HepG2 (cell line): ENCODE measurements around the gene IL17C. TPM values are rescaled to one million over a fixed set of nuclear protein-coding genes. Genes with fewer than 3 reads are reported as not detected.

ENCODE experiments used
- MEIS1 ChIP-seq: sonication (generic); formaldehyde crosslinking; IDR thresholded peaks from 2 replicates; pipeline ENCODE4 v1.9.0; 2021; ENCODE audit warnings: mild to moderate bottlenecking, missing genetic modification reagents, moderate library complexity, borderline replicate concordance
- MIER3 ChIP-seq: IDR thresholded peaks from 2 replicates; pipeline ENCODE4 v1.6.1; 2016; ENCODE audit warnings: missing compliant biosample characterization, borderline replicate concordance
- SMYD3 ChIP-seq: sonication (generic); formaldehyde crosslinking; IDR thresholded peaks from 2 replicates; pipeline ENCODE4 v1.8.1; 2023; ENCODE audit warnings: mild to moderate bottlenecking, missing genetic modification reagents
- SP140L ChIP-seq: sonication (generic); formaldehyde crosslinking; IDR thresholded peaks from 2 replicates; pipeline ENCODE4 v1.4.0; 2020; ENCODE audit warnings: missing genetic modification reagents, borderline replicate concordance
- ZFYVE20 ChIP-seq: sonication (generic); formaldehyde crosslinking; IDR thresholded peaks from 2 replicates; pipeline ENCODE4 v1.8.0; 2023; ENCODE audit warnings: low read depth, mild to moderate bottlenecking, moderate library complexity, missing genetic modification reagents, borderline replicate concordance
- ZNF556 ChIP-seq: sonication (generic); formaldehyde crosslinking; IDR thresholded peaks from 2 replicates; pipeline ENCODE4 v1.4.0; 2020; ENCODE audit warnings: mild to moderate bottlenecking, missing genetic modification reagents, borderline replicate concordance
- ZNF761 ChIP-seq: sonication (generic); formaldehyde crosslinking; conservative IDR thresholded peaks from 2 replicates; pipeline ENCODE4 v1.4.0; 2020; ENCODE audit warnings: mild to moderate bottlenecking, missing genetic modification reagents
- polyA plus RNA-seq, 8 experiments: library from polyadenylated mRNA; depleted of rRNA in 3 of 8; stranded (reverse) in 7 of 8; unstranded in 1 of 8; fragments of >200 nt; fragmentation: Illumina TruSeq in 4 of 8; extraction: Trizol in 4 of 8; gene quantifications; 2 replicates each; pipeline versions ENCODE4 v1.2.1 to v1.2.3, GENCODE V29; 2011 to 2016; ENCODE audit warnings: low read depth in 4 of 8, missing spikeins in 1 of 8, mixed read lengths in 1 of 8; ENCODE audit not compliant: insufficient read depth in 1 of 8
- total RNA-seq, 5 experiments: library from RNA; depleted of rRNA; stranded (reverse); fragments of >200 nt; fragmentation: Illumina TruSeq; extraction: Trizol; gene quantifications; 2 replicates each; pipeline ENCODE4 v1.2.3, GENCODE V29; 2016; ENCODE audit warnings: low read depth in 1 of 5
- TF ChIP-seq, protein P1 (sequence below): sonication (generic); formaldehyde crosslinking; IDR thresholded peaks from one replicate; pipeline ENCODE4 v1.5.1; 2020; ENCODE audit warnings: mild to moderate bottlenecking, missing genetic modification reagents; ENCODE audit errors: not compliant biosample characterization

Gene IL17C
- total and polyA plus RNA-seq, 2 of the 13 experiments (the other 11 are each of a cell fraction or from before 2014, with no cell fraction given), result not detected

- TF ChIP-seq, protein P1, sequence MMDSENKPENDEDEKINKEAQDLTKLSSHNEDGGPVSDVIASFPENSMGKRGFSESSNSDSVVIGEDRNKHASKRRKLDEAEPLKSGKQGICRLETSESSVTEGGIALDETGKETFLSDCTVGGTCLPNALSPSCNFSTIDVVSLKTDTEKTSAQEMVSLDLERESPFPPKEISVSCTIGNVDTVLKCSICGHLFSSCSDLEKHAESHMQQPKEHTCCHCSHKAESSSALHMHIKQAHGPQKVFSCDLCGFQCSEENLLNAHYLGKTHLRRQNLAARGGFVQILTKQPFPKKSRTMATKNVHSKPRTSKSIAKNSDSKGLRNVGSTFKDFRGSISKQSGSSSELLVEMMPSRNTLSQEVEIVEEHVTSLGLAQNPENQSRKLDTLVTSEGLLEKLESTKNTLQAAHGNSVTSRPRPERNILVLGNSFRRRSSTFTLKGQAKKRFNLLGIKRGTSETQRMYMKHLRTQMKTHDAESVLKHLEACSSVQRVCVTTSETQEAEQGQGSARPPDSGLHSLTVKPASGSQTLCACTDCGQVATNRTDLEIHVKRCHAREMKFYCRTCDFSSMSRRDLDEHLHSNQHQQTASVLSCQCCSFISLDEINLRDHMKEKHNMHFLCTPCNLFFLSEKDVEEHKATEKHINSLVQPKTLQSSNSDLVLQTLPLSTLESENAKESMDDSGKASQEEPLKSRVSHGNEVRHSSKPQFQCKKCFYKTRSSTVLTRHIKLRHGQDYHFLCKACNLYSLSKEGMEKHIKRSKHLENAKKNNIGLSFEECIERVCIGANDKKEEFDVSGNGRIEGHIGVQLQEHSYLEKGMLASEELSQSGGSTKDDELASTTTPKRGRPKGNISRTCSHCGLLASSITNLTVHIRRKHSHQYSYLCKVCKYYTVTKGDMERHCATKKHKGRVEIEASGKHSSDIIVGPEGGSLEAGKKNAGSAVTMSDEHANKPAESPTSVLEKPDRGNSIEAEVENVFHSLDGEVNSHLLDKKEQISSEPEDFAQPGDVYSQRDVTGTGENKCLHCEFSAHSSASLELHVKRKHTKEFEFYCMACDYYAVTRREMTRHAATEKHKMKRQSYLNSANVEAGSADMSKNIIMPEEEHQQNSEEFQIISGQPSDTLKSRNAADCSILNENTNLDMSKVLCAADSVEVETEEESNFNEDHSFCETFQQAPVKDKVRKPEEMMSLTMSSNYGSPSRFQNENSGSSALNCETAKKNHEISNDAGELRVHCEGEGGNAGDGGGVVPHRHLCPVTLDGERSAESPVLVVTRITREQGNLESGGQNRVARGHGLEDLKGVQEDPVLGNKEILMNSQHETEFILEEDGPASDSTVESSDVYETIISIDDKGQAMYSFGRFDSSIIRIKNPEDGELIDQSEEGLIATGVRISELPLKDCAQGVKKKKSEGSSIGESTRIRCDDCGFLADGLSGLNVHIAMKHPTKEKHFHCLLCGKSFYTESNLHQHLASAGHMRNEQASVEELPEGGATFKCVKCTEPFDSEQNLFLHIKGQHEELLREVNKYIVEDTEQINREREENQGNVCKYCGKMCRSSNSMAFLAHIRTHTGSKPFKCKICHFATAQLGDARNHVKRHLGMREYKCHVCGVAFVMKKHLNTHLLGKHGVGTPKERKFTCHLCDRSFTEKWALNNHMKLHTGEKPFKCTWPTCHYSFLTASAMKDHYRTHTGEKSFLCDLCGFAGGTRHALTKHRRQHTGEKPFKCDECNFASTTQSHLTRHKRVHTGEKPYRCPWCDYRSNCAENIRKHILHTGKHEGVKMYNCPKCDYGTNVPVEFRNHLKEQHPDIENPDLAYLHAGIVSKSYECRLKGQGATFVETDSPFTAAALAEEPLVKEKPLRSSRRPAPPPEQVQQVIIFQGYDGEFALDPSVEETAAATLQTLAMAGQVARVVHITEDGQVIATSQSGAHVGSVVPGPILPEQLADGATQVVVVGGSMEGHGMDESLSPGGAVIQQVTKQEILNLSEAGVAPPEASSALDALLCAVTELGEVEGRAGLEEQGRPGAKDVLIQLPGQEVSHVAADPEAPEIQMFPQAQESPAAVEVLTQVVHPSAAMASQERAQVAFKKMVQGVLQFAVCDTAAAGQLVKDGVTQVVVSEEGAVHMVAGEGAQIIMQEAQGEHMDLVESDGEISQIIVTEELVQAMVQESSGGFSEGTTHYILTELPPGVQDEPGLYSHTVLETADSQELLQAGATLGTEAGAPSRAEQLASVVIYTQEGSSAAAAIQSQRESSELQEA (CRISPR knock-in tag), result peak; percentile 23
- TF ChIP-seq MIER3 (CRISPR knock-in tag) (no peak), SMYD3 (CRISPR knock-in tag) (no peak), MEIS1 (CRISPR knock-in tag) (0 out of 2 replicates have a peak, but pooled peaks have one; percentile 41), SP140L (CRISPR knock-in tag) (no peak), ZNF761 (CRISPR knock-in tag) (no peak), ZNF556 (CRISPR knock-in tag) (no peak), ZFYVE20 (CRISPR knock-in tag) (no peak)
Observed at GRCh38 chr16:88655053-88655732, 16.8 kb downstream of the IL17C start (continued).
